Fibroblast of the aortic adventitia (primary cell): ENCODE data around the gene SLC37A1. TPM values are rescaled to one million over a fixed set of nuclear protein-coding genes. Genes with fewer than 3 reads are reported as not detected.

Source experiments
- DNase-seq: peaks from one replicate; pipeline ENCODE4 v3.0.0-alpha.2; 2010; ENCODE audit warnings: low read depth
- H3K4me3 ChIP-seq: 2 replicates; pipeline ENCODE4 v1.5.1; 2011; ENCODE audit warnings: low read depth, mild to moderate bottlenecking, control low read depth, low read length, moderate library complexity
- CTCF ChIP-seq: IDR thresholded peaks from 2 replicates; pipeline ENCODE4 v1.5.1; 2011; ENCODE audit warnings: mild to moderate bottlenecking, low read length, control low read depth, inconsistent platforms; ENCODE audit not compliant: insufficient read depth
- total RNA-seq: library from RNA; depleted of rRNA; stranded (reverse); fragments of >200 nt; gene quantifications from 2 replicates; pipeline ENCODE4 v1.2.3, GENCODE V29; 2012; ENCODE audit warnings: low replicate concordance

SLC37A1 gene
- total RNA-seq, 1 donor: 0.27 TPM

DNA sequence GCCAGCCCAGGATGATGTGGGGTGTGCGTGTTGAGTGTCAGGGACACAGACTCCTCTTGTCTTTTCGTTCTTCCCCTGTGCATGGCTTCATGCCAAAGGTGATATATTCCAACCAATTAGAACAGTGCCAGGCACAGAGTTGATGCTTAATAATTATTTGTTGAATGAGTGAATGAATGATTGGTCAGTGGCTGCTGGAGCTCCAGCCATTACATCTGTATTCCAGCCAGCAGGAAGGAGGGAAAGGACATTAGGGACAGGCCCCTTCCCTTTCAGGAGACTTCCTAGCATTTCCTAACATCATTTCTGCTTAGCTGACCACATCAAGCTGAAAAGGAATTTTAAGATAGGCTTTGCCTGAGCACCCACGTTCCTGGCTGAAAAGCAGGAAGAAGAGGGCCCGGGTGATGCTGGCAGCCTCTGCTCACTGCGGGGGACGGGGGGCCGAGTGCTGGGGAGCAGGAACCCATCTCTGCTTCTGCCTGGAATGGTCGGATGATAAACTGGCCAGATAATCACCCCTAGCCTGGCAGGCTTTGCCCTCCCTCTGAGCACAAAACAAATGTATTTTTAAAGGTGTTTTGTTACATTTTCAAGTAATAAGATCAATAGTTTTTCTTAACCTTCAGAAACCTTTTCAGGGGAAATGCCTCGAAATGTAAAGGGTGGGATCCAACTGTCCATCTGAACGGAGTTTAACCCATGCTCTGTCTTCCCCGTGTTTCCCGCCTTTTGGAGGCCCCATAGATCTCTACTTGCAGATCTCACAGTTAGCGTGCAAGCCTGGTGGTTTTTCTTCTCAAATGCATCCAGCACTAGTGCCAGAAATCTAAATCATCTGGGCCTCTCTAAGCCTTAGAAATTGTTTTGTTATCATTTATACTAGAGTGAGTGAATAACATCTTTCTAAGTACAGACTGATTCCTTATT, 39.0 kb downstream of the SLC37A1 start:
- H3K4me3 ChIP-seq: no peak overlapping the region
- TF ChIP-seq CTCF: no peak
- DNase-seq: no peak

DNA sequence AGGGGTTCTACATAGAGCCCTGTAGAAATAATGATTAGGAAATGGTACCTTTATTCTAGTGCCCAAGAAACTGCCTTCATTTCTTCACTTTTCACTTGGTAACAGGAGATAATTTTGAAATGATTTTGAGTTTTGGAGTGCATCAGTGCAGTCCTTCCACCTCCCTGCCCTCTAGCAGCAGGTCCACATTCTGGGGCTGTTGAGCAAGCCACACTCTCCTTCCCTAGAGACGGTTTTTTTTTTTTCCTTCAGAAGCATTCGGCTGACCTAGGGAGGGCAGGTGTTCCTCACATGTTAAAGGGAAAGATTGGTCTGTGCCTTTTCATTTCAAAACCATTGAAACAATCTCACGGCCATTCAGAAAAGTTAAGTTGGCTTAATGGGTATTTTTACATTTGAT, 39.8 kb downstream of the SLC37A1 start:
- peak; percentile 67 for TF ChIP-seq CTCF
- peak; percentile 13 for DNase-seq
- H3K4me3 ChIP-seq: no peak overlapping the region

GRCh38 chr21:42554251-42554961, 40.8 kb downstream of the SLC37A1 start:
- no peak for DNase-seq
- H3K4me3 ChIP-seq: no peak overlapping the region
- no peak for TF ChIP-seq CTCF

DNA sequence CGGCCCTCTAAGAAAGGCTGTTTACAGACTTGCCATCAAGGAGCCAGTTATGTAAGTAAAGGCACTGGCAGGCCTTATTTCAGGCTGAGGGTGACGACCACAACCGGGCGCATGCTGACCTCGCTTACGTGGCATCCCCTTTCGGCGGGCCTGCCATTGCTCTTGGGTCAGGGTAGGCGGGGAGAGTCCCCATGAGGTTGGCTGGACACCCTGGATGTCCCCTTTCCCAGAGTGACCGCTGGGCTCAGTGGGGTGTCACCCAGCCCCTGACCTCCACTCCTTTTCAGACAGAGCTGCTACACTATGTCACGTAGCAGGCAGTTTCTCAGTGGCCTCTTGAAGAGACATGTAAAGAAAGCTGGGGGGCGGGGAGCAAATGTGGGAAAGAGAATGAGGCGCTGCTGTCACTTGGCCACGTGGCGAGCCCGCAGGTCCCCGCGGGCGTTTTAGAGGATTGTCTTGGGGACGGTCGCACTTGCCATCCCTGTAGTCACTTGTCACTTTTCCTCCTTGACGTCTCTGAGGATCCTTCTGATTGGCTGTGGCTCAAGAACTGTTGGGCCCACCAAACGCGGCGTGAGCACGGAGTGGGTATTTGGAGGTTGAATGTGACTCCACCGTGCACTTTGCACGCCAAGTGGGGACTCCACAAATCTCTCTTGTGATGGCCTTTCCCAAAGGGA, 42.2 kb downstream of the SLC37A1 start:
- no peak for TF ChIP-seq CTCF

DNA sequence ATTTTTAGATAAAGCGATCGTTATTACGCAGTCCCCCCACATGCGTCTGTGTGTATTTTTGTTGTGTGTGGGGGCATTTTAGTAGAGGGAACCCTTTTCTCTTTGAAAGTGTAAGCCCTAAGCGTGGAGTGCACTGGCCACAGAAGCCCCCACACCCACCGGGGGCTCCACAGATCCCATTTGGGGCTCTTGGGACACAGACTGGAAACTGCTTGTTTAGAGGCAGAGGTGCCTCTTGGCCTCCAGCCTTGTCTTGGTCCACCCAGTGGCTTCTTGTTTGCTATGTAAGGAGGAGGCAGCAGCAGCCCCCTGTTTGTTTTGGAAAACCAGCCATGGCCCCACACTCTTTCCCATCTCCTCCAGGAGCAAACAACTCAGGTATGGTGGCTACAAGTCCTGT, 42.8 kb downstream of the SLC37A1 start:
- no peak for DNase-seq
- no peak overlapping the region for H3K4me3 ChIP-seq
- no peak for TF ChIP-seq CTCF

More for the DNA sequence above, 42.2 kb downstream of the SLC37A1 start:
- no peak overlapping the region for H3K4me3 ChIP-seq
- DNase-seq: no peak

DNA sequence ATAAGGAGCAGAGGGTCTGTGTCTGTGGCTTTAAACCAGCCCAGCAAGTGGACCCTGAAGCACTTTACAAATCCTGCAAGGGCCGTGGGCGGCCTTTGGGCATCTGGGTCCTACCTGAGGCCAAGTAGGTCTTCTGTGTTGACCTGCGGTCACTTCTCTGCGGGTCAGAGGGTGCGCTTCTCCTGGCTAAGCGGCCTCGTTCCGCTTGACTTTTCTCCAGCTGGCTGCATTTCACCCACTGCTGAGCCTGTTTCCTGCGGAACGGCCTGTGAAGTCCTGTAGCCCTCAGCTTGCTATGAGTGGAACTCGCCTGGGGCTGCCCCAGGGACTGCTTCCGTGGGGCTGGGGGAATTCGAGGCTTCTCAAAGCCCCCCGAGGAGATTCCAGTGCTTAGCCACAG, 43.3 kb downstream of the SLC37A1 start:
- DNase-seq: no peak
- no peak overlapping the region for H3K4me3 ChIP-seq
- no peak for TF ChIP-seq CTCF
